Heart right ventricle (tissue), 16 donors: ENCODE results near the gene HOTAIR. TPM values are rescaled to one million over a fixed set of nuclear protein-coding genes. Genes with fewer than 3 reads are reported as not detected.

Experiments
- ATAC-seq, 8 donors: fragments of 200-7000 bp; cut with Tn5 transposase; one replicate each; pipeline ENCODE4 v1.9.1; 2020; ENCODE audit warnings: mild to moderate bottlenecking in 8 of 8, moderate library complexity in 8 of 8, moderate number of reproducible peaks in 1 of 8
- DNase-seq, 2 donors: peaks; one replicate each; pipeline ENCODE4 v3.0.0-alpha.2; 2020
- H3K27ac ChIP-seq, 10 donors: fragments of 200-600 bp; sonication (generic) in 2 of 10; one replicate each; pipeline versions ENCODE4 v1.5.0 to v1.8.0; 2020 to 2022; ENCODE audit warnings: mild to moderate bottlenecking in 3 of 10
- H3K27me3 ChIP-seq, 7 donors: fragments of 200-600 bp; one replicate each; pipeline ENCODE4 v1.8.0; 2021 to 2022; ENCODE audit warnings: mild to moderate bottlenecking in 2 of 7
- H3K36me3 ChIP-seq, 9 donors: fragments of 200-600 bp; sonication (generic) in 1 of 9; one replicate each; pipeline versions ENCODE4 v1.5.0 to v1.8.0; 2020 to 2022; ENCODE audit warnings: mild to moderate bottlenecking in 2 of 9
- H3K4me1 ChIP-seq, 9 donors: fragments of 200-600 bp; sonication (generic) in 1 of 9; one replicate each; pipeline versions ENCODE4 v1.5.0 to v1.8.0; 2020 to 2022; ENCODE audit warnings: mild to moderate bottlenecking in 4 of 9
- H3K4me3 ChIP-seq, 10 donors: fragments of 200-600 bp; sonication (generic) in 2 of 10; one replicate each; pipeline versions ENCODE4 v1.5.0 to v1.8.0; 2020 to 2022; ENCODE audit warnings: mild to moderate bottlenecking in 7 of 10, moderate library complexity in 2 of 10
- H3K9me3 ChIP-seq, 11 donors: fragments of 200-600 bp in 10 of 11; sonication (generic) in 2 of 11; one replicate each; pipeline versions ENCODE4 v1.5.0 to v1.8.0; 2013 to 2022; ENCODE audit warnings: mild to moderate bottlenecking in 2 of 11, control low read depth in 1 of 11, moderate library complexity in 1 of 11
- CTCF ChIP-seq, 9 donors: fragments of 200-600 bp; sonication (generic) in 2 of 9; IDR thresholded peaks; one replicate each; pipeline versions ENCODE4 v1.5.0 to v1.8.0; 2021 to 2022; ENCODE audit warnings: antibody characterized with exemption in 9 of 9, mild to moderate bottlenecking in 5 of 9, moderate library complexity in 1 of 9
- WGBS, 2 donors: extraction: QIAGEN DNeasy Blood & Tissue Kit; methylation state at CpG; one replicate each; pipeline ENCODE4 v1.1.7; 2013; ENCODE audit warnings: inconsistent platforms in 1 of 2; 5-methylcytosine and 5-hydroxymethylcytosine counted together
- intact Hi-C, 10 donors: fragments of 100-400 bp; cut with DNase I; formaldehyde crosslinking; loops; one replicate each; pipeline versions ENCODE4 v1.11.1 to v1.14.2; 2022
- polyA plus RNA-seq, 2 donors: library from polyadenylated mRNA; stranded (reverse); fragments of 200-250 nt; gene quantifications; one replicate each; pipeline ENCODE4 v1.2.3, GENCODE V29; 2013
- total RNA-seq, 10 donors: library from RNA; stranded (reverse); fragmentation: NEBNext Ultra II Directional in 3 of 10; extraction: Animal tissue kit (Norgen Biotek cat#: 25700) in 3 of 10; gene quantifications; one replicate each; pipeline versions ENCODE4 v1.2.1 to v1.2.4, GENCODE V29; 2021 to 2023
- donor health status: Arrhythmogenic right ventricular cardiomyopathy.
- donor health status: ischemic (EF 13 %, LVEDD 7.1; RV severe dilation, severe dysfunction).
- donor health status: healthy with polysubstance abuse.
- donor health status: DM: no; HTN: yes; CAD: no.
- donor health status: DM: no; HTN: no; CAD: no.
- donor health status: ischemic (EF 25% LVEDD 6.9; RV normal size, moderate dysfunction).
- donor health status: ischemic (EF 25% LVEDD 5.7; RV mildly dilated, moderate dysfunction).
- donor health status: healthy.
- donor health status: DM: yes; HTN: yes; CAD: no.
- donor health status: Ischemic cardiomyopathy.
- donor health status: ischemic (EF 35%, LVEDD 5.7; RV mildly dilated, moderate dysfunction).
- donor health status: nonischemic (EF 11% LVEDD 7.7; RV severe dilation, severe dysfunction).
- donor health status: DM: yes; HTN: yes; CAD: no.
- donor health status: PGD.
- donor health status: ischemic (EF 29% LVEDD 5.4; RV normal size, mild dysfunction).
- donor health status: nonischemic (EF 23%, LVEDD 6.1; RV moderate dilation, normal function).

The HOTAIR gene
- total and polyA plus RNA-seq, 12 donors, result not detected

GRCh38 chr12:53985994-53986685 is 11.4 kb upstream of the HOTAIR start:
- H3K36me3 ChIP-seq, result no peaks in the 10 kb centered on the region
- WGBS, 2 donors, result 3% methylated on average over 50 of the region's 50 CpGs
- H3K4me1 ChIP-seq, result peaks cover 4 to 34% (median 17%) of the 10 kb centered on the region in 9 donors
- H3K4me3 ChIP-seq, result peak overlapping the region in 1 of 10 donors; percentile 3
- intact Hi-C loops, result no loop called here
- DNase-seq (no peak), ATAC-seq (peak in 1 of 8 donors; percentile 42)
- peaks cover 62 to 100% (median 100%) of the 10 kb centered on the region in 7 donors for H3K27me3 ChIP-seq
- H3K27ac ChIP-seq, result no peak overlapping the region
- H3K9me3 ChIP-seq, result no peaks in the 10 kb centered on the region
- TF ChIP-seq CTCF (IDR thresholded peaks at IDR 0.05), result no peak

GRCh38 chr12:53985692-53985993 is 10.9 kb upstream of the HOTAIR start:
- intact Hi-C loops, result no loop called here
- H3K27ac ChIP-seq, result no peak overlapping the region
- peaks cover 4 to 34% (median 17%) of the 10 kb centered on the region in 9 donors for H3K4me1 ChIP-seq
- no peaks in the 10 kb centered on the region for H3K9me3 ChIP-seq
- 4 to 9% methylated on average over 21 of the region's 21 CpGs for WGBS, 2 donors
- no peaks in the 10 kb centered on the region for H3K36me3 ChIP-seq
- ATAC-seq (peak in 1 of 8 donors; percentile 32), DNase-seq (no peak)
- H3K4me3 ChIP-seq, result peak overlapping the region in 2 of 10 donors; percentile 3
- TF ChIP-seq CTCF (IDR thresholded peaks at IDR 0.05), result no peak
- peaks cover 57 to 100% (median 100%) of the 10 kb centered on the region in 7 donors for H3K27me3 ChIP-seq

GRCh38 chr12:53984901-53985691 is 10.3 kb upstream of the HOTAIR start, which contains the start of gene HOXC10:
TSS of gene HOXC10 (plus strand) at chr12:53985146. CDS start at chr12:53985260, 114 bp downstream.
- Histone ChIP-seq H3K36me3 (no peaks in the 10 kb centered on the region), H3K4me1 (peaks cover 4 to 34% (median 17%) of the 10 kb centered on the region in 9 donors), H3K27me3 (peaks cover 55 to 100% (median 100%) of the 10 kb centered on the region in 7 donors), H3K4me3 (peak within 1 kb of the TSS in 5 of 10 donors; percentile 3 to 27 (median 12)), H3K9me3 (no peaks in the 10 kb centered on the region), H3K27ac (no peak within 1 kb of the TSS)
- TF ChIP-seq CTCF (IDR thresholded peaks at IDR 0.05), result peak in 8 of 9 donors; percentile 18 to 53 (median 33)
- peak; percentile 44 to 73 (median 60) for ATAC-seq
- intact Hi-C loops, result no loop called here
- 5 to 6% methylated on average over 54 to 55 of the region's 55 CpGs for WGBS, 2 donors
- DNase-seq, result peak; percentile 49 to 68

- WGBS, 2 donors, result 3 to 7% methylated on average over 27 to 30 of the region's 30 CpGs
- intact Hi-C loops, result no loop called here
- H3K4me3 ChIP-seq, result no peak overlapping the region
- no peak for TF ChIP-seq CTCF (IDR thresholded peaks at IDR 0.05)
- H3K27ac ChIP-seq, result no peak overlapping the region
- ATAC-seq (peak in 1 of 8 donors; percentile 38), DNase-seq (no peak)
- peaks cover 4 to 29% (median 15%) of the 10 kb centered on the region in 9 donors for H3K4me1 ChIP-seq
- no peaks in the 10 kb centered on the region for H3K36me3 ChIP-seq
- H3K27me3 ChIP-seq, result peaks cover 60 to 100% (median 98%) of the 10 kb centered on the region in 7 donors
- no peaks in the 10 kb centered on the region for H3K9me3 ChIP-seq
Observed at GRCh38 chr12:53983950-53984572, 9.3 kb upstream of the HOTAIR start.
